H9 (cell line): ENCODE results near the gene MAST4. TPM values are rescaled to one million over a fixed set of nuclear protein-coding genes. Genes with fewer than 3 reads are reported as not detected.

Experiments
- DNase-seq: peaks from one replicate; pipeline ENCODE4 v3.0.0-alpha.2; 2017
- H2AFZ ChIP-seq: one replicate; pipeline ENCODE4 v1.6.1; 2013; ENCODE audit warnings: mild to moderate bottlenecking, low read length, control low read depth, moderate library complexity
- H2AK5ac ChIP-seq: 2 replicates; pipeline ENCODE4 v1.6.1; 2013; ENCODE audit warnings: low read length, control low read depth, mixed read lengths; ENCODE audit not compliant: insufficient read length
- H2BK120ac ChIP-seq: one replicate; pipeline ENCODE4 v1.6.1; 2013; ENCODE audit warnings: low read depth, mild to moderate bottlenecking, low read length, control low read depth, inconsistent platforms; ENCODE audit not compliant: poor library complexity, severe bottlenecking
- H2BK12ac ChIP-seq: 2 replicates; pipeline ENCODE4 v1.6.1; 2013; ENCODE audit warnings: low read length, control low read depth, mixed read lengths, low read depth; ENCODE audit not compliant: insufficient read length
- H2BK15ac ChIP-seq: 2 replicates; pipeline ENCODE4 v1.6.1; 2013; ENCODE audit warnings: low read depth, low read length, control low read depth
- H2BK20ac ChIP-seq: one replicate; pipeline ENCODE4 v1.6.1; 2013; ENCODE audit warnings: low read depth, mild to moderate bottlenecking, low read length, control low read depth, inconsistent platforms; ENCODE audit not compliant: poor library complexity, severe bottlenecking
- H2BK5ac ChIP-seq: 2 replicates; pipeline ENCODE4 v1.6.1; 2013; ENCODE audit warnings: low read length, control low read depth, mixed read lengths; ENCODE audit not compliant: insufficient read length
- H3K14ac ChIP-seq: 2 replicates; pipeline ENCODE4 v1.6.1; 2013; ENCODE audit warnings: low read length, control low read depth; ENCODE audit not compliant: insufficient read depth
- H3K18ac ChIP-seq: 2 replicates; pipeline ENCODE4 v1.6.1; 2013; ENCODE audit warnings: low read depth, mild to moderate bottlenecking, mixed read lengths, low read length, control low read depth; ENCODE audit not compliant: insufficient read length
- H3K23ac ChIP-seq: 2 replicates; pipeline ENCODE4 v1.6.1; 2013; ENCODE audit warnings: low read length, control low read depth, mixed read lengths, low read depth; ENCODE audit not compliant: insufficient read length
- H3K23me2 ChIP-seq: 2 replicates; pipeline ENCODE4 v1.6.1; 2013; ENCODE audit warnings: low read depth, mild to moderate bottlenecking, mixed read lengths, low read length, control low read depth; ENCODE audit not compliant: insufficient read length, poor library complexity, severe bottlenecking
- H3K27ac ChIP-seq: 2 replicates; pipeline ENCODE4 v1.5.1; 2013; ENCODE audit warnings: low read length, control low read depth, mixed read lengths, low read depth; ENCODE audit not compliant: insufficient read length
- H3K27me3 ChIP-seq: 2 replicates; pipeline ENCODE4 v1.6.1; 2013; ENCODE audit warnings: low read length, control low read depth, inconsistent platforms; ENCODE audit not compliant: insufficient read depth
- H3K4ac ChIP-seq: 2 replicates; pipeline ENCODE4 v1.6.1; 2013; ENCODE audit warnings: low read depth, mild to moderate bottlenecking, control low read depth, inconsistent platforms, low read length, moderate library complexity
- H3K4me1 ChIP-seq: 2 replicates; pipeline ENCODE4 v1.6.1; 2013; ENCODE audit warnings: low read length, control low read depth, inconsistent platforms; ENCODE audit not compliant: insufficient read depth
- H3K4me2 ChIP-seq: 2 replicates; pipeline ENCODE4 v1.6.1; 2013; ENCODE audit warnings: low read length, control low read depth, mixed read lengths; ENCODE audit not compliant: insufficient read length, insufficient read depth
- H3K56ac ChIP-seq: 2 replicates; pipeline ENCODE4 v1.6.1; 2013; ENCODE audit warnings: low read depth, mild to moderate bottlenecking, mixed read lengths, low read length, control low read depth; ENCODE audit not compliant: insufficient read length
- H3K79me1 ChIP-seq: 2 replicates; pipeline ENCODE4 v1.6.1; 2013; ENCODE audit warnings: low read depth, mild to moderate bottlenecking, moderate library complexity, low read length, control low read depth, inconsistent platforms; ENCODE audit not compliant: insufficient read depth, poor library complexity, severe bottlenecking
- H3K79me2 ChIP-seq: 2 replicates; pipeline ENCODE4 v1.6.1; 2013; ENCODE audit warnings: low read length, control low read depth, inconsistent platforms; ENCODE audit not compliant: insufficient read depth
- H3K9ac ChIP-seq: 2 replicates; pipeline ENCODE4 v1.6.1; 2013; ENCODE audit warnings: low read length, control low read depth, mixed read lengths; ENCODE audit not compliant: insufficient read length; ENCODE audit errors: extremely low read depth
- H3K9me3 ChIP-seq: one replicate; pipeline ENCODE4 v1.6.1; 2013; ENCODE audit warnings: low read depth, low read length, inconsistent platforms; ENCODE audit not compliant: control insufficient read depth
- H3T11ph ChIP-seq: one replicate; pipeline ENCODE4 v1.6.1; 2013; ENCODE audit warnings: mild to moderate bottlenecking, low read length, control low read depth, inconsistent platforms
- H4K20me1 ChIP-seq: one replicate; pipeline ENCODE4 v1.6.1; 2013; ENCODE audit not compliant: control insufficient read depth, insufficient read length, insufficient read depth
- H4K5ac ChIP-seq: 2 replicates; pipeline ENCODE4 v1.6.1; 2013; ENCODE audit warnings: low read depth, mild to moderate bottlenecking, mixed read lengths, low read length, control low read depth; ENCODE audit not compliant: insufficient read length
- H4K8ac ChIP-seq: replicated peaks from 2 replicates; pipeline ENCODE4 v1.6.1; 2013; ENCODE audit warnings: low read length, control low read depth, mixed read lengths, low read depth; ENCODE audit not compliant: insufficient read length
- H4K91ac ChIP-seq: 2 replicates; pipeline ENCODE4 v1.6.1; 2013; ENCODE audit warnings: low read depth, mild to moderate bottlenecking, moderate library complexity, mixed read lengths, low read length, control low read depth; ENCODE audit not compliant: insufficient read length
- H3K27ac Mint-ChIP-seq, 3 experiments: 2 replicates in 2 of 3; 3 replicates in 1 of 3; pipeline ENCODE4 v1.8.0; 2020 to 2021; ENCODE audit warnings: mixed read lengths in 3 of 3, mild to moderate bottlenecking in 1 of 3, moderate library complexity in 1 of 3
- H3K27me3 Mint-ChIP-seq: 2 replicates; pipeline ENCODE4 v1.8.0; 2021; ENCODE audit warnings: low read depth, mild to moderate bottlenecking, moderate library complexity, mixed read lengths
- H3K36me3 Mint-ChIP-seq, 3 experiments: 2 replicates in 2 of 3; 3 replicates in 1 of 3; pipeline ENCODE4 v1.8.0; 2020 to 2021; ENCODE audit warnings: low read depth in 3 of 3, mixed read lengths in 3 of 3; ENCODE audit not compliant: insufficient read depth in 1 of 3
- H3K4me1 Mint-ChIP-seq, 2 experiments: 2 replicates each; pipeline ENCODE4 v1.8.0; 2020; ENCODE audit warnings: mixed read lengths in 2 of 2
- H3K4me3 Mint-ChIP-seq, 2 experiments: 2 replicates in 1 of 2; 3 replicates in 1 of 2; pipeline ENCODE4 v1.8.0; 2020 to 2021; ENCODE audit warnings: mild to moderate bottlenecking in 2 of 2, mixed read lengths in 2 of 2, moderate library complexity in 1 of 2
- H3K9me3 Mint-ChIP-seq, 2 experiments: 2 replicates in 1 of 2; 3 replicates in 1 of 2; pipeline ENCODE4 v1.8.0; 2020; ENCODE audit warnings: mild to moderate bottlenecking in 2 of 2, mixed read lengths in 2 of 2, moderate library complexity in 1 of 2
- WGBS: extraction: QIAGEN DNeasy Blood & Tissue Kit; methylation state at CpG from one replicate; pipeline ENCODE4 v1.1.7; 2013; ENCODE audit warnings: missing lambda C conversion rate, low lambda C conversion rate, mixed read lengths; ENCODE audit not compliant: insufficient read length; ENCODE audit errors: extremely low coverage; 5-methylcytosine and 5-hydroxymethylcytosine counted together
- total RNA-seq: library from RNA; stranded (reverse); gene quantifications from 2 replicates; pipeline ENCODE4 v1.2.1, GENCODE V29; 2021
- TF ChIP-seq, protein P1 (sequence below): fragments of 200-600 bp; sonication (generic); conservative IDR thresholded peaks from 3 replicates; pipeline ENCODE4 v1.8.0; 2021; ENCODE audit warnings: antibody characterized with exemption, mild to moderate bottlenecking

Gene MAST4
- total RNA-seq, 1 experiment from 2014 or later = 3.7 TPM

- TF ChIP-seq, protein P1, sequence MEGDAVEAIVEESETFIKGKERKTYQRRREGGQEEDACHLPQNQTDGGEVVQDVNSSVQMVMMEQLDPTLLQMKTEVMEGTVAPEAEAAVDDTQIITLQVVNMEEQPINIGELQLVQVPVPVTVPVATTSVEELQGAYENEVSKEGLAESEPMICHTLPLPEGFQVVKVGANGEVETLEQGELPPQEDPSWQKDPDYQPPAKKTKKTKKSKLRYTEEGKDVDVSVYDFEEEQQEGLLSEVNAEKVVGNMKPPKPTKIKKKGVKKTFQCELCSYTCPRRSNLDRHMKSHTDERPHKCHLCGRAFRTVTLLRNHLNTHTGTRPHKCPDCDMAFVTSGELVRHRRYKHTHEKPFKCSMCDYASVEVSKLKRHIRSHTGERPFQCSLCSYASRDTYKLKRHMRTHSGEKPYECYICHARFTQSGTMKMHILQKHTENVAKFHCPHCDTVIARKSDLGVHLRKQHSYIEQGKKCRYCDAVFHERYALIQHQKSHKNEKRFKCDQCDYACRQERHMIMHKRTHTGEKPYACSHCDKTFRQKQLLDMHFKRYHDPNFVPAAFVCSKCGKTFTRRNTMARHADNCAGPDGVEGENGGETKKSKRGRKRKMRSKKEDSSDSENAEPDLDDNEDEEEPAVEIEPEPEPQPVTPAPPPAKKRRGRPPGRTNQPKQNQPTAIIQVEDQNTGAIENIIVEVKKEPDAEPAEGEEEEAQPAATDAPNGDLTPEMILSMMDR = no peak
Observed at GRCh38 chr5:66818935-66819328, 222.7 kb downstream of the MAST4 start.

More at GRCh38 chr5:66818935-66819328, 222.7 kb downstream of the MAST4 start:
- DNase-seq = no peak
- H3K36me3 Mint-ChIP-seq = no peaks in the 10 kb centered on the region
- Histone ChIP-seq H3K79me1 (no peaks in the 10 kb centered on the region), H3T11ph (no peak overlapping the region), H3K4me1 (no peaks in the 10 kb centered on the region), H4K8ac (no peak overlapping the region), H3K14ac (no peak overlapping the region), H3K79me2 (no peaks in the 10 kb centered on the region), H3K4me2 (no peak overlapping the region), H3K23me2 (no peaks in the 10 kb centered on the region), H3K27ac (no peak overlapping the region), H3K4ac (no peak overlapping the region), H2BK15ac (no peak overlapping the region), H2AK5ac (no peak overlapping the region), H3K27me3 (no peaks in the 10 kb centered on the region), H2AFZ (no peak overlapping the region), H2BK120ac (no peak overlapping the region), H3K9me3 (no peaks in the 10 kb centered on the region), H3K18ac (no peak overlapping the region), H4K20me1 (no peaks in the 10 kb centered on the region), H4K5ac (no peak overlapping the region), H2BK20ac (no peak overlapping the region), H3K23ac (no peak overlapping the region), H2BK5ac (no peak overlapping the region), H2BK12ac (no peak overlapping the region), H4K91ac (no peak overlapping the region), H3K56ac (no peak overlapping the region), H3K9ac (no peak overlapping the region)
- WGBS = no CpG with 5 or more reads among the region's 4 CpGs
- H3K27me3 Mint-ChIP-seq = no peaks in the 10 kb centered on the region
- no peak overlapping the region for H3K27ac Mint-ChIP-seq
- no peak overlapping the region for H3K4me3 Mint-ChIP-seq
- H3K9me3 Mint-ChIP-seq = no peaks in the 10 kb centered on the region
- H3K4me1 Mint-ChIP-seq = peaks cover 7% of the 10 kb centered on the region in 2 experiments
